Measurements from ENCODE around the gene CEP192.
"Not testable (repeated sequence)": the region's sequence is repeated elsewhere in the genome, so short reads cannot be mapped to it uniquely, and the experiment has no call there.

Gene CEP192

DNA sequence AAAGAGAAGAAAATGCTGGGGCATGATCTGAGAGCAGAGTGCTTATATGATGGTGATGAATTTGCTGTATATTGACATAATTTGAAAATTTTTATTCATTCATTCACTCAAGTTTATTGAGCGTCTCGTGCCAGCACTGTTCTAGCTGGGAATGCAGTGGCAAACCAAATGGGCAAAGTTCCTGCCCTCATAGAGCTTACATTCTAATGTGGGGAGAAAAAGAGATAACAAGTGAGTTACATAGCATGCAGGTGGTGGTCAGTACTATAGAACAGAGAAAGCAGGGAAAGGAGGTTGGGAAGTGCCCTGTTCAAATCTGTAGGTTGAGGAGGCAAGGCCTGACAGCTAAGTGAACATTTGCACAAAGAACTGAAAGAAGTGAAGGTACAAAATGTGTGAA lies 4.3 kb downstream of the CEP192 start:
- no peak for DNase-seq

DNA sequence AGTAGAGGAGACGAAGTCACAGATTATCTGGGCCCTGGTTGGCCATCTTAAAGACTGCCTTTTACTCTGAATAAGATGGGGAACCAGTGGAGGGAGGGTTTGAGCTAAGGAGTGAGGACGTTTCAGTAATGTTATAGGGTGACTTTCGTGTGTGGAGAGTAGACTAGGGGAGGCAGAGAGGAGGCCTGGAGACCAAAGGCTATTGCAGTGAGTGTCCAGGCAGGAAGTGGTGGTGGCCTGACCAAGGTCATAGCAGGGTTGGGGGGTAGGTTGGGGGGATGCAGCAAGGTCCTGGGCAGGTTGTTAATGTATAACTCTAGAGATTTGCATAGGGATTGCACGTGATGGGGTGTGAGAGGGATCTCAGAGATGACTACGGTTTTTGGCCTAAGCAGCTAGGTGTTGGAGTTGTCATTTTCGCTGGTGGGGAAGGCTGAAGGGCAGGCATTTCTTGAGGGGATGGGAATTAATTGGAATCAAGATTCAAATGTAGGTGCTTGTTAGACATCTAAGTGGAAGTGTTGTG lies 4.9 kb downstream of the CEP192 start:
- DNase-seq, result no peak

GRCh38 chr18:12996661-12997292 lies 5.6 kb downstream of the CEP192 start:
- DNase-seq, result no peak

- not testable (repeated sequence) for DNase-seq
These were observed 6.2 kb downstream of the CEP192 start for GRCh38 chr18:12997330-12997729.

GRCh38 chr18:12998332-12999060 lies 7.3 kb downstream of the CEP192 start:
- DNase-seq, result no peak

- no peak for DNase-seq
These were observed 12.3 kb downstream of the CEP192 start for GRCh38 chr18:13003466-13003896.

- DNase-seq, result no peak
These were observed 13.2 kb downstream of the CEP192 start for GRCh38 chr18:13004396-13004795.

GRCh38 chr18:13005289-13005688 lies 14.1 kb downstream of the CEP192 start:
- DNase-seq, result no peak

DNA sequence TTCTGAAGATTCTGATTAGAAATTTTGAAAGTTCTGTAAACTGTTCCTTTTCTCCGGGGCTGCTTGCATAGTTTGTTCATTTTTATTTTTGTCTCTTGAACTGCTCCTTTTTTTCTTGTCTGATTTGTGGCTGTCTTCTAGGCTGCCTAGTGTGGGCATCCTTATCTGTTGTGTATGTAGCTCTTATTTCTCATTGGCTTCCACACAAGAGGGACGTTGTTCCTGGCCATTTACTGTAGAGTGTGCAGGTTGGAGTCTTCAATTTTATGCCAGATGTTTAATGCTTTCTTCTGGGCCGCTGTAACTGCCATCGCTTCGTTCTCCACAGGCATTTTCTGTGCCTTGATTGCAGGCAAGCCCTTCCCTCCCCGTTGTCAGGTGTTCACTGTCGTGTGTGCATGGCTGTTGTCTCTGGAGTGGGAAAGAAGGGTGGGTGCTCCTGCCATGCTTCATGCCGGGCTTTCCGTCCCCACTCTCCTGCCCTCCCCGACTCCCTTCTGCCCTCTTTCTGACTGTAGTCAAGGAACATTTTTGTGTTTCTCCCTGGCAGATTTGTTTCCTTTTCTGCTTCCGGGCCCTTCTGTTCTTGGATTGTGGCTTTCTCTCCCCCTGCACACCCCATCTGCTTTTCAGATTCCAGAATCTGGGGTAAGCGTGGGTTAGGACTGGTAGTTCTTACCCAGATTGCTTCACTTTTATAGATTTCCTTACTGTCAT lies 15.5 kb downstream of the CEP192 start:
- no peak for DNase-seq

- DNase-seq, result no peak
These were observed 16.0 kb downstream of the CEP192 start for GRCh38 chr18:13007248-13007560.

- DNase-seq, result no peak
These were observed 20.6 kb downstream of the CEP192 start for GRCh38 chr18:13011719-13012118.

GRCh38 chr18:13014232-13014631 lies 23.1 kb downstream of the CEP192 start:
- no peak for DNase-seq

DNA sequence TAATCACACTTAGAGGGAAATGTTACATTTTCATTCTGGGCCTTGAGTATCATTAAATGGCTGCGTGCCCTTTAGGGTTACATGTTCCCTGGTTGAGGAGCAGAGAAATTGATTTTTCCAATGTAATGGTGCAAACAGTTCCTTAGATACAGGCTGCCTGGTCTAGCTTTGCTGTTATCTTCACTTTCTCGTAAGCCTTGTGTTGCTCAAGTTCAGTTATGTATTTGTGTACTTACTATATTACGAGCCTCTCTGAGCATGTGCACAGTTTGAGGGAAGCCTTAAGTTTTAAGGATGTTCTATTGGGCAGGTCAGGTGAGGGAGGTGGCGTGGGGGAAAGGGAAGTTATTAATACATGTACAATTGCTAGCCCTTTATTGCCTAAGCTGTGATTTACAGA lies 23.7 kb downstream of the CEP192 start:
- DNase-seq, result no peak

GRCh38 chr18:13017247-13017875 lies 26.2 kb downstream of the CEP192 start:
- no peak for DNase-seq

- no peak for DNase-seq
These were observed 27.2 kb downstream of the CEP192 start for GRCh38 chr18:13018374-13018773.

DNA sequence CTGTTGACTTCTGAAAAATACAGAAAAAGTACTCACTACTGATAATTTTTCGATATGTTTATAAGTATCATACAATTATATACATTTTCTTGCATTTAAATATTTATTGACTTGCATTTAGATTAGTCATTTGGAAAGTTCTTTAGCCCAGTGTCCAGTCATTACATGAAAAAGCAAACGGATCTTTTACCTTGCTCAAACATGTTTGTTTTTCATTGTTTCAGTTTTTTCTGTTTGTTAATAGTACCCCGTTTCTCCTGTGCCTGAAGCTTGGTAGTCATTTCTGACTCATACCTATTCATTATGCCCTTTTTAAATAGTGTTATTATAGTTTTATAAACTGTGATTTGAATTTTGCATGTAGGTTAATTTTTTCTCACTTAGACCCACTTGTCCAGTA lies 28.1 kb downstream of the CEP192 start:
- no peak for DNase-seq

DNA sequence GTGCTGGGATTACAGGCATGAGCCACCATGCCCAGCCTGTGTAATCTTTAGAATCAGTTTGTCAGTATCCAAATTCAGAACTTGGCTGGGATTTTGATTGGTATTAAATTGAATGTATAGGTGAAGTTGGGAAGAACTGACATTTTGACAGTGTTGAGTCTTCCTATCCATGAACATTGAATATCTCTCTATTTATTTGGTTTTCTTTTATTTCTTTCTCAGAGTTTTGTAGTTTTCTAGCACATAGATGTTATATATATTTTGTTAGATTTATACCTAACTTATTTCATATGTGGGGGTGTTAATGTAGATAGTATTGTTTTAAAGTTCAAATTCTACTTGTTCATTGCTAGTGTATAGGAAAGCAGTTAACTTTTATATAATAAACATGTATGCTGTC lies 31.5 kb downstream of the CEP192 start:
- DNase-seq, result no peak

DNA sequence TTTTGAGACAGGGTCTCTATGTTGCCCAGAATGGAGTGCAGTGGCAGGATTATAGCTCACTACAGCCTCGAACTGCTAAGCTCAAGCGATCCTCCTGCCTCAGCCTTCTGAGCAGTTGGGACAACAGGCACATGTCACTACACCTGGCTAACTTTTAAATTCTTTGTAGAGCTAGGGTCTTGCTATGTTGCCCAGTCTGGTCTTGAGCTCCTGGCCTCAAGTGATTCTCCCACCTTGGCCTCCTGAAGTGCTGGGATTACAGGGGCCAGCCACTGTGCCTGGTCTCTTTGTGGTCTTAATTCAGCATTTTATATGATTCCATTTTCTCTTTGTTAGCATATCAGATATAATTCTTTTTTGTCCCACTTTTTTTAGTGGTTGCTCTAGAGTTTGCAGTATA lies 34.1 kb downstream of the CEP192 start:
- DNase-seq, result no peak

DNA sequence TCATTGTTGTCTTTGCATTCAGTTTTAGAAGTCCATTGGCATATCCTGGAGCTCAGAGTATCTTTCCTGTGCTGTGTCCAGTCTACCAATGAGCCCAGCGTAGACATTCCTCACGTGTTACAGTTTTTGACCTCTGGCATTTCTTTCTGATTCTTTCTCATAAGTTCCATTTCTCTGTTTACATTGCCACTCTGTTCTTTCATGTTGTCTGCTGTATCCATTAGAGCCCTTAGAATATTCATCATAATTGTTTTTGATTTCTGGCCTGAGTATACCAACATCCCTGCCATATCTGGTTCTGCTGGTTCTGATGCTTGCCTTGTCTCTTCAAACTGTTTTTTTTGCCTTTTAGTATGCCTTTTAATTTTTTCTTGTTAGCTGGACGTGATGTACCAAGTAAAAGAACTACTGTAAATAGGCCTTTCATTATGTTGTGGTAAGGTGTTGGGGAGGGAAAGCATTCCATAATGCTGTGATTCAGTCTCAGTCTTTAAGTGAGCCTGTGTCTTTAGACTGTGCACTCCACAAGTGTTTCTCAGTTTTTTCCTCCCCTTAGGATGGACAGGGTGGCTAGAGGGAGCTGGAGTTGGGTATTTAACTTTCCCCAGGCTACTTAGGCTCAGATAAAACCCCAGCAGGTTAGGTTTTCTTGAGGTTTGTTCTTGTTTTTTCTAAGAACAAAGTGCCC lies 35.6 kb downstream of the CEP192 start:
- no peak for DNase-seq

GRCh38 chr18:13028869-13029268 lies 37.7 kb downstream of the CEP192 start:
- DNase-seq, result no peak

GRCh38 chr18:13032173-13032572 lies 41.0 kb downstream of the CEP192 start:
- no peak for DNase-seq

DNA sequence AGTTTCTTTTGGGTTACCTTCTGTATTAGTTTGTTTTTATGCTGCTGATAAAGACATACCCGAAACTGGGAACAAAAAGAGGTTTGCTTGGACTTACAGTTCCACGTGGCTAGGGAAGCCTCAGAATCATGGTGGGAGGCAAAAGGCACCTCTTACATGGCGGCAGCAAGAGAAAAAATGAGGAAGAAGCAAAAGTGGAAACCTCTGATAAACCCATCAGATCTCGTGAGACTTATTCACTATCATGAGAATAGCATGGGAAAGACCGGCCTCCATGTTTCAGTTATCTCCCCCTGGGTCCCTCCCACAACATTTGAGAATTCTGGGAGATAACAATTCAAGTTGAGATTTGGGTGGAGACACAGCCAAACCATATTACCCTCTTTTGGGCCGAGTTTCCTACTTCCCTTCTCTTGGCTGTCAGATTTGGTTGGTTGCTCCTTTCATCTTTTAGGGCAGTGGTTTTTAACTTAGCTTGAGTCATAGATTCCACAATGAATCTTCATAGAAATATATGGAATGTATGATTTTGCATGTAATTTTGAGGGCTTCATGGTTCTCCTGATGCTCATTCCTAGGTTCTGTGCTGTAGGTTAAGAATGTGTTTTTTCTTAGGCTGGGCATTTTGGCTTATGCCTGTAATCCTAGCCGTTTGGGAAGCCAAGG lies 44.2 kb downstream of the CEP192 start:
- no peak for DNase-seq

Data from NCI-H1105 (cell line).